Adipocyte (in vitro differentiated cells): ENCODE data around the gene IFI27L1.

Experiments
- DNase-seq: peaks from one replicate; pipeline ENCODE4 v3.0.0-alpha.2; 2015; ENCODE audit warnings: low read depth
- H3K27me3 ChIP-seq: replicated peaks from 2 replicates; pipeline ENCODE4 v1.7.0; 2013; ENCODE audit warnings: mild to moderate bottlenecking, low read length, moderate library complexity; ENCODE audit not compliant: control insufficient read depth, insufficient read depth
- H3K36me3 ChIP-seq: 2 replicates; pipeline ENCODE4 v1.7.0; 2013; ENCODE audit warnings: low read length, mild to moderate bottlenecking, moderate library complexity; ENCODE audit not compliant: control insufficient read depth, insufficient read depth, severe bottlenecking
- H3K4me1 ChIP-seq: 2 replicates; pipeline ENCODE4 v1.7.0; 2013; ENCODE audit warnings: mild to moderate bottlenecking, low read length, moderate library complexity; ENCODE audit not compliant: control insufficient read depth, insufficient read depth
- H3K4me3 ChIP-seq: 2 replicates; pipeline ENCODE4 v1.7.0; 2013; ENCODE audit warnings: mild to moderate bottlenecking, low read length, moderate library complexity
- H3K9ac ChIP-seq: 2 replicates; pipeline ENCODE4 v1.7.0; 2013; ENCODE audit warnings: mild to moderate bottlenecking, low read length, moderate library complexity
- H3K9me3 ChIP-seq: 2 replicates; pipeline ENCODE4 v1.7.0; 2013; ENCODE audit warnings: mild to moderate bottlenecking, low read length, moderate library complexity; ENCODE audit not compliant: control insufficient read depth

The IFI27L1 gene

GRCh38 chr14:94127330-94127729, 46.2 kb downstream of the IFI27L1 start:
- Histone ChIP-seq H3K4me1 (peaks cover 2% of the 10 kb centered on the region), H3K27me3 (no peaks in the 10 kb centered on the region), H3K4me3 (no peak overlapping the region), H3K9ac (no peak overlapping the region), H3K9me3 (no peaks in the 10 kb centered on the region), H3K36me3 (no peaks in the 10 kb centered on the region)
- DNase-seq: no peak

- H3K9me3 ChIP-seq: no peaks in the 10 kb centered on the region
- DNase-seq: no peak
- no peaks in the 10 kb centered on the region for H3K36me3 ChIP-seq
- peak overlapping the region; percentile 77 for H3K4me3 ChIP-seq
- H3K27me3 ChIP-seq: no peaks in the 10 kb centered on the region
- peak overlapping the region; percentile 85 for H3K9ac ChIP-seq
- peaks cover 2% of the 10 kb centered on the region for H3K4me1 ChIP-seq
Measured at GRCh38 chr14:94128216-94128839, 47.2 kb downstream of the IFI27L1 start.

- peak; percentile 92 for DNase-seq
- no peaks in the 10 kb centered on the region for H3K27me3 ChIP-seq
Measured at GRCh38 chr14:94129111-94129757, 48.1 kb downstream of the IFI27L1 start, which contains the start of gene IFI27L2. IFI27L2 (minus strand) TSS chr14:94129604; CDS start chr14:94129564, 40 bp downstream.

GRCh38 chr14:94129758-94130414, 48.8 kb downstream of the IFI27L1 start:
- no peaks in the 10 kb centered on the region for H3K9me3 ChIP-seq
- peak; percentile 82 for DNase-seq
- H3K36me3 ChIP-seq: no peaks in the 10 kb centered on the region
- H3K4me3 ChIP-seq: peak overlapping the region; percentile 77
- H3K9ac ChIP-seq: peak overlapping the region; percentile 67
- no peaks in the 10 kb centered on the region for H3K27me3 ChIP-seq
- H3K4me1 ChIP-seq: peaks cover 2% of the 10 kb centered on the region

More at GRCh38 chr14:94129111-94129757, 48.1 kb downstream of the IFI27L1 start, which contains the start of gene IFI27L2:
- Histone ChIP-seq H3K4me1 (peaks cover 2% of the 10 kb centered on the region), H3K36me3 (no peaks in the 10 kb centered on the region), H3K4me3 (peak within 1 kb of the TSS; percentile 77), H3K9me3 (no peaks in the 10 kb centered on the region), H3K9ac (peak within 1 kb of the TSS; percentile 85)

GRCh38 chr14:94132285-94132887, 51.3 kb downstream of the IFI27L1 start:
- no peak overlapping the region for H3K9ac ChIP-seq
- peaks cover 4% of the 10 kb centered on the region for H3K9me3 ChIP-seq
- DNase-seq: peak; percentile 90
- H3K36me3 ChIP-seq: no peaks in the 10 kb centered on the region
- H3K27me3 ChIP-seq: peaks cover 4% of the 10 kb centered on the region
- H3K4me1 ChIP-seq: peaks cover 2% of the 10 kb centered on the region
- no peak overlapping the region for H3K4me3 ChIP-seq

GRCh38 chr14:94135476-94135875, 54.4 kb downstream of the IFI27L1 start:
- Histone ChIP-seq H3K9me3 (peaks cover 4% of the 10 kb centered on the region), H3K27me3 (peaks cover 28% of the 10 kb centered on the region), H3K36me3 (no peaks in the 10 kb centered on the region), H3K9ac (no peak overlapping the region), H3K4me3 (no peak overlapping the region), H3K4me1 (no peaks in the 10 kb centered on the region)
- no peak for DNase-seq

GRCh38 chr14:94136575-94137331, 55.6 kb downstream of the IFI27L1 start:
- Histone ChIP-seq H3K4me3 (no peak overlapping the region), H3K27me3 (peaks cover 28% of the 10 kb centered on the region), H3K9me3 (peaks cover 4% of the 10 kb centered on the region)

GRCh38 chr14:94138251-94138650, 57.1 kb downstream of the IFI27L1 start:
- H3K27me3 ChIP-seq: peaks cover 28% of the 10 kb centered on the region
- no peak for DNase-seq
- H3K4me3 ChIP-seq: no peak overlapping the region
- H3K9ac ChIP-seq: no peak overlapping the region
- no peaks in the 10 kb centered on the region for H3K36me3 ChIP-seq
- peaks cover 4% of the 10 kb centered on the region for H3K9me3 ChIP-seq
- H3K4me1 ChIP-seq: no peaks in the 10 kb centered on the region

More at GRCh38 chr14:94136575-94137331, 55.6 kb downstream of the IFI27L1 start:
- Histone ChIP-seq H3K4me1 (no peaks in the 10 kb centered on the region), H3K9ac (no peak overlapping the region), H3K36me3 (no peaks in the 10 kb centered on the region)
- peak; percentile 95 for DNase-seq

GRCh38 chr14:94139006-94139405, 57.9 kb downstream of the IFI27L1 start:
- H3K4me1 ChIP-seq: no peaks in the 10 kb centered on the region
- peaks cover 4% of the 10 kb centered on the region for H3K9me3 ChIP-seq
- H3K4me3 ChIP-seq: no peak overlapping the region
- H3K36me3 ChIP-seq: no peaks in the 10 kb centered on the region
- H3K27me3 ChIP-seq: peaks cover 28% of the 10 kb centered on the region
- no peak overlapping the region for H3K9ac ChIP-seq
- DNase-seq: no peak

GRCh38 chr14:94139421-94139820, 58.3 kb downstream of the IFI27L1 start:
- H3K27me3 ChIP-seq: peaks cover 28% of the 10 kb centered on the region
- no peak for DNase-seq
- no peak overlapping the region for H3K4me3 ChIP-seq
- H3K9ac ChIP-seq: no peak overlapping the region
- no peaks in the 10 kb centered on the region for H3K36me3 ChIP-seq
- peaks cover 4% of the 10 kb centered on the region for H3K9me3 ChIP-seq
- H3K4me1 ChIP-seq: no peaks in the 10 kb centered on the region
